ENCODE results near the gene PFKL. TPM values are rescaled to one million over a fixed set of nuclear protein-coding genes. Genes with fewer than 3 reads are reported as not detected.

Gene PFKL
- total RNA-seq, 4 donors from 2014 or later = 94.6 to 155 (median 141) TPM

GRCh38 chr21:44347911-44348451 lies 48.1 kb downstream of the PFKL start:
- Histone ChIP-seq H3K4me3 (no peak overlapping the region), H3K27me3 (peaks cover 0 to 43% of the 10 kb centered on the region in 2 donors), H3K4me1 (peaks cover 0 to 14% (median 2%) of the 10 kb centered on the region in 4 donors), H3K27ac (no peak overlapping the region), H3K36me3 (no peaks in the 10 kb centered on the region), H3K9me3 (no peaks in the 10 kb centered on the region)
- TF ChIP-seq EP300 (IDR thresholded peaks at IDR 0.05) (no peak), CTCF (IDR thresholded peaks at IDR 0.05) (no peak), POLR2A (IDR thresholded peaks at IDR 0.05) (no peak)
- no peak for DNase-seq (ENCODE audit: low spot score in 2 of 2)
- WGBS, 2 donors = 61% methylated on average over 22 of the region's 22 CpGs

GRCh38 chr21:44348861-44349260 lies 49.0 kb downstream of the PFKL start:
- Histone ChIP-seq H3K4me1 (peaks cover 0 to 14% (median 2%) of the 10 kb centered on the region in 4 donors), H3K4me3 (no peak overlapping the region), H3K27ac (no peak overlapping the region), H3K9me3 (no peaks in the 10 kb centered on the region), H3K36me3 (no peaks in the 10 kb centered on the region), H3K27me3 (peaks cover 0 to 48% of the 10 kb centered on the region in 2 donors)
- 94 to 95% methylated on average over 18 to 19 of the region's 19 CpGs for WGBS, 2 donors
- no peak for TF ChIP-seq POLR2A (IDR thresholded peaks at IDR 0.05)
- no peak for TF ChIP-seq CTCF (IDR thresholded peaks at IDR 0.05)
- no peak for TF ChIP-seq EP300 (IDR thresholded peaks at IDR 0.05)
- DNase-seq (ENCODE audit: low spot score in 2 of 2) = no peak

GRCh38 chr21:44349416-44349846 lies 49.6 kb downstream of the PFKL start:
- no peak for DNase-seq (ENCODE audit: low spot score in 2 of 2)
- Histone ChIP-seq H3K27me3 (peaks cover 0 to 50% of the 10 kb centered on the region in 2 donors), H3K36me3 (no peaks in the 10 kb centered on the region), H3K4me1 (peaks cover 0 to 14% (median 2%) of the 10 kb centered on the region in 4 donors), H3K9me3 (no peaks in the 10 kb centered on the region), H3K4me3 (no peak overlapping the region), H3K27ac (no peak overlapping the region)
- TF ChIP-seq POLR2A (IDR thresholded peaks at IDR 0.05) = no peak
- no peak for TF ChIP-seq EP300 (IDR thresholded peaks at IDR 0.05)
- TF ChIP-seq CTCF (IDR thresholded peaks at IDR 0.05) = no peak
- 78 to 80% methylated on average over 12 of the region's 12 CpGs for WGBS, 2 donors

GRCh38 chr21:44349847-44350772 lies 50.3 kb downstream of the PFKL start:
- WGBS, 2 donors = 6 to 12% methylated on average over 44 to 68 of the region's 113 CpGs

More at GRCh38 chr21:44349847-44350772, 50.3 kb downstream of the PFKL start:
- Histone ChIP-seq H3K4me1 (peaks cover 0 to 14% (median 2%) of the 10 kb centered on the region in 4 donors), H3K27ac (no peak overlapping the region), H3K36me3 (no peaks in the 10 kb centered on the region), H3K4me3 (peak overlapping the region in 1 of 4 donors; percentile 40), H3K27me3 (peaks cover 0 to 50% of the 10 kb centered on the region in 2 donors), H3K9me3 (no peaks in the 10 kb centered on the region)
- DNase-seq (ENCODE audit: low spot score in 2 of 2) = no peak
- TF ChIP-seq CTCF (IDR thresholded peaks at IDR 0.05) = no peak
- TF ChIP-seq EP300 (IDR thresholded peaks at IDR 0.05) = no peak
- no peak for TF ChIP-seq POLR2A (IDR thresholded peaks at IDR 0.05)

All from tibial nerve (tissue), 4 donors.